Measurements from ENCODE around the gene LRBA.

DNA sequence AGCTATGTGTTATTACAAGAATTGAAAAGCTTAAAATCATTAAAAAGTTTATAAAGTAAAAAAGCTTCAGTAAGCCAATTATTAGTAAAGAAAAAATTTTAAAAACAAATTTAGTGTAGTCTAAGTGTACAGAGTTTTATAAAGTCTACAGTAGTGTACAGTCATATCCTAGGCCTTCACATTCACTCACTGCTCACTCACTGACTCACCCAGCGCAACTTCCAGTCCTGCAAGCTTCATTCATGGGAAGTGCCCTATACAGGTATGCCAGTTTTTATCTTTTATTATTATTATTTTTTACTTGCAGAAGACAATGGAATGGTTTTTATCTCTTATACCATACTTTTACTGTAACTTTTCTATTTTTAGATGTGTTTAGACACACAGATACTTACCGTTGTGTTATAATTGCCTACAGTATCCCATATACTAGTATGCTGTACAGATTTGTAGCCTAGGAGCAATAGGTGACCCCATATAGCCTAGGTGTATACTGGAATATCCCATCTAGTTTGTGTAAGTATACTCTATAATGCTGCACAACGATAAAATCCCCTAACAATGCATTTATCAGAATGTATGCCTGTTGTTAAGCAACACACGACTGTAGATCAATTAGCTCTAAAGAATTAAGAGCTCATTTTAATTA lies 706.1 kb downstream of the LRBA start:
- TF ChIP-seq, protein P1, sequence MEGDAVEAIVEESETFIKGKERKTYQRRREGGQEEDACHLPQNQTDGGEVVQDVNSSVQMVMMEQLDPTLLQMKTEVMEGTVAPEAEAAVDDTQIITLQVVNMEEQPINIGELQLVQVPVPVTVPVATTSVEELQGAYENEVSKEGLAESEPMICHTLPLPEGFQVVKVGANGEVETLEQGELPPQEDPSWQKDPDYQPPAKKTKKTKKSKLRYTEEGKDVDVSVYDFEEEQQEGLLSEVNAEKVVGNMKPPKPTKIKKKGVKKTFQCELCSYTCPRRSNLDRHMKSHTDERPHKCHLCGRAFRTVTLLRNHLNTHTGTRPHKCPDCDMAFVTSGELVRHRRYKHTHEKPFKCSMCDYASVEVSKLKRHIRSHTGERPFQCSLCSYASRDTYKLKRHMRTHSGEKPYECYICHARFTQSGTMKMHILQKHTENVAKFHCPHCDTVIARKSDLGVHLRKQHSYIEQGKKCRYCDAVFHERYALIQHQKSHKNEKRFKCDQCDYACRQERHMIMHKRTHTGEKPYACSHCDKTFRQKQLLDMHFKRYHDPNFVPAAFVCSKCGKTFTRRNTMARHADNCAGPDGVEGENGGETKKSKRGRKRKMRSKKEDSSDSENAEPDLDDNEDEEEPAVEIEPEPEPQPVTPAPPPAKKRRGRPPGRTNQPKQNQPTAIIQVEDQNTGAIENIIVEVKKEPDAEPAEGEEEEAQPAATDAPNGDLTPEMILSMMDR (IDR thresholded peaks at IDR 0.05), result no peak
- no peak for TF ChIP-seq POLR2A (IDR thresholded peaks at IDR 0.05)

Data from stomach (tissue), 4 donors.